Caco-2 (cell line): ENCODE measurements around the gene YY1AP1. TPM values are rescaled to one million over a fixed set of nuclear protein-coding genes. Genes with fewer than 3 reads are reported as not detected.
"Not testable (repeated sequence)": the region's sequence is repeated elsewhere in the genome, so short reads cannot be mapped to it uniquely, and the experiment has no call there.

ENCODE experiments used
- BruUV-seq: library from RNA; stranded (reverse); fragments of 400-500 nt; replicated peaks from 2 replicates; lab custom pipeline; 2021; lab: Mats Ljungman, UMichigan
- CTCF ChIA-PET: fragments of 300-600 bp; sonication (Branson Sonifier 250); formaldehyde crosslinking; loops from one replicate; lab custom pipeline; 2022; ENCODE audit warnings: antibody characterized with exemption; lab: Charles Lee
- POLR2A ChIA-PET: fragments of 300-600 bp; sonication (Branson Sonifier 250); formaldehyde crosslinking; loops from one replicate; lab custom pipeline; 2022; ENCODE audit warnings: antibody characterized with exemption; lab: Charles Lee
- DNase-seq, 2 experiments: peaks; one replicate each; pipeline versions ENCODE4 v3.0.0 to v3.0.0-alpha.2; 2020 to 2022
- H3K27me3 ChIP-seq: replicated peaks from 2 replicates; pipeline ENCODE4 v1.6.0; 2011; ENCODE audit warnings: low read length; ENCODE audit not compliant: control insufficient read depth, insufficient read depth
- H3K36me3 ChIP-seq: 2 replicates; pipeline ENCODE4 v1.5.1; 2011; ENCODE audit warnings: low read length; ENCODE audit not compliant: control insufficient read depth, insufficient read depth
- H3K4me1 ChIP-seq: fragments of 250-450 bp; sonication (Bioruptor Pico); 2 replicates; pipeline ENCODE4 v1.5.1; 2020; ENCODE audit warnings: mild to moderate bottlenecking
- H3K4me3 ChIP-seq: 2 replicates; pipeline ENCODE4 v1.5.1; 2011; ENCODE audit warnings: low read depth, mild to moderate bottlenecking, control low read depth, low read length
- H3K9me3 ChIP-seq: fragments of 250-450 bp; sonication (Bioruptor Pico); 2 replicates; pipeline ENCODE4 v1.5.1; 2020; ENCODE audit warnings: mild to moderate bottlenecking, moderate library complexity
- H3K27ac Mint-ChIP-seq: one replicate; pipeline ENCODE4 v1.8.0; 2022; ENCODE audit warnings: mixed read lengths; ENCODE audit not compliant: unreplicated experiment
- H3K27me3 Mint-ChIP-seq: one replicate; pipeline ENCODE4 v1.8.0; 2022; ENCODE audit warnings: mixed read lengths; ENCODE audit not compliant: insufficient read depth, unreplicated experiment
- H3K36me3 Mint-ChIP-seq: one replicate; pipeline ENCODE4 v1.8.0; 2022; ENCODE audit warnings: mild to moderate bottlenecking, mixed read lengths; ENCODE audit not compliant: insufficient read depth, unreplicated experiment
- H3K4me1 Mint-ChIP-seq: one replicate; pipeline ENCODE4 v1.8.0; 2022; ENCODE audit warnings: low read depth, mixed read lengths; ENCODE audit not compliant: unreplicated experiment
- H3K4me3 Mint-ChIP-seq: one replicate; pipeline ENCODE4 v1.8.0; 2022; ENCODE audit warnings: mild to moderate bottlenecking, moderate library complexity, mixed read lengths; ENCODE audit not compliant: unreplicated experiment
- H3K9me3 Mint-ChIP-seq: one replicate; pipeline ENCODE4 v1.8.0; 2022; ENCODE audit warnings: mixed read lengths; ENCODE audit not compliant: unreplicated experiment
- CTCF ChIP-seq, 2 experiments: fragments of 200-600 bp in 1 of 2; IDR thresholded peaks; 1 replicate in 1 of 2; 2 replicates in 1 of 2; pipeline versions ENCODE4 v1.5.1 to v1.8.0; 2011 to 2022; ENCODE audit warnings: antibody characterized with exemption in 1 of 2, control low read depth in 1 of 2, inconsistent platforms in 1 of 2, low read depth in 1 of 2, low read length in 1 of 2, mild to moderate bottlenecking in 1 of 2, moderate library complexity in 1 of 2; ENCODE audit not compliant: insufficient read depth in 1 of 2, severe bottlenecking in 1 of 2, unreplicated experiment in 1 of 2
- intact Hi-C: fragments of 100-400 bp; cut with micrococcal nuclease; formaldehyde crosslinking; loops from one replicate; pipeline ENCODE4 v1.10.0; 2022; ENCODE audit not compliant: unreplicated experiment
- total RNA-seq: library from RNA; stranded (reverse); gene quantifications from 2 replicates; pipeline ENCODE4 v1.2.3, GENCODE V29; 2022

YY1AP1 gene
- total RNA-seq, 1 experiment from 2014 or later = 63.0 TPM

DNA sequence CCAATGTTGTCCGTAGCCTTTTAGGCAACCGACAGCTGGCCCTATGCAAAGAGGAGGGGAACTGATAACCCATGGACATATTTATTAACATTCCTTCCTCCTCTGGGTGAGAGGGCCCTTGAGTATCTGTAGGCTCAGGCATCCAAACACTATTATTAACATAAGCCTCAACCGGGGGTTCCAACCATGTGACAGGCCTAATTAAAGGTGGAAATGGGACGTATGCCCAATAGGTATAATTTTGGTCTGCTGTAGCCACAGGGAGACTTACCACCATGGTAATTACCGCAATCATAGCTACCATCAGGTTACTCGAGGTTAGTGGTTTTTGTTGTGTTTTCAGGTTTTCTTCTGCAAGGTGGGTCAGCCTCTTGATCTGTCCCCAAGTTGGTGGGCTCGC, 5.6 kb upstream of the YY1AP1 start:
- no peak overlapping the region for H3K4me3 Mint-ChIP-seq
- H3K36me3 Mint-ChIP-seq = peaks cover 88% of the 10 kb centered on the region
- peaks cover 26% of the 10 kb centered on the region for H3K4me1 Mint-ChIP-seq

GRCh38 chr1:155691992-155692528, 3.5 kb upstream of the YY1AP1 start:
- peaks cover 32% of the 10 kb centered on the region for H3K9me3 ChIP-seq
- no peak overlapping the region for H3K27ac Mint-ChIP-seq
- CTCF ChIA-PET = no interaction called here
- BruUV-seq = no TSS peak
- no peak overlapping the region for H3K4me3 ChIP-seq
- POLR2A ChIA-PET = no interaction called here
- peaks cover 2% of the 10 kb centered on the region; the same call in 1 of the 2 replicates for H3K36me3 ChIP-seq
- no peak for TF ChIP-seq CTCF (IDR thresholded peaks at IDR 0.05; ENCODE audit: insufficient read depth in 1 of 2, low read depth in 1 of 2, low read length in 1 of 2, severe bottlenecking in 1 of 2, unreplicated experiment in 1 of 2)
- H3K4me1 ChIP-seq = peaks cover 7% of the 10 kb centered on the region
- H3K4me1 Mint-ChIP-seq = peaks cover 7% of the 10 kb centered on the region
- intact Hi-C loops = no loop called here
- H3K36me3 Mint-ChIP-seq = peaks cover 85% of the 10 kb centered on the region
- DNase-seq = no peak
- peaks cover 15% of the 10 kb centered on the region for H3K9me3 Mint-ChIP-seq
- H3K4me3 Mint-ChIP-seq = peak overlapping the region; percentile 98
- H3K27me3 ChIP-seq = no peaks in the 10 kb centered on the region
- no peaks in the 10 kb centered on the region for H3K27me3 Mint-ChIP-seq

More for the DNA sequence above, 5.6 kb upstream of the YY1AP1 start:
- intact Hi-C loops = no loop called here
- no peak for DNase-seq
- Mint-ChIP-seq H3K9me3 (peaks cover 20% of the 10 kb centered on the region), H3K27ac (no peak overlapping the region), H3K27me3 (no peaks in the 10 kb centered on the region)
- Histone ChIP-seq H3K4me3 (no peak overlapping the region), H3K9me3 (peaks cover 40% of the 10 kb centered on the region), H3K36me3 (peaks cover 2% of the 10 kb centered on the region; the same call in 1 of the 2 replicates), H3K4me1 (peaks cover 22% of the 10 kb centered on the region), H3K27me3 (no peaks in the 10 kb centered on the region)
- no peak for TF ChIP-seq CTCF (IDR thresholded peaks at IDR 0.05; ENCODE audit: insufficient read depth in 1 of 2, low read depth in 1 of 2, low read length in 1 of 2, severe bottlenecking in 1 of 2, unreplicated experiment in 1 of 2)
- ChIA-PET POLR2A (no interaction called here), CTCF (no interaction called here)
- BruUV-seq = no TSS peak

GRCh38 chr1:155689081-155689607, 570 bp upstream of the YY1AP1 start, which contains the start of gene DAP3:
Gene DAP3, plus strand, starts transcription at chr1:155689091. Its CDS starts 20,689 bp downstream, at chr1:155709780.
- CTCF ChIA-PET, H3K27me3 Mint-ChIP-seq, POLR2A ChIA-PET, H3K4me1 Mint-ChIP-seq, H3K27me3 ChIP-seq, H3K9me3 Mint-ChIP-seq, H3K36me3 ChIP-seq: not testable (repeated sequence)
- peak in 1 of 2 experiments; percentile 85 for DNase-seq
- peaks cover 11% of the 10 kb centered on the region for H3K4me1 ChIP-seq
- BruUV-seq = TSS peak; percentile 46
- H3K27ac Mint-ChIP-seq = peak within 1 kb of the TSS; percentile 97
- H3K4me3 Mint-ChIP-seq = peak within 1 kb of the TSS; percentile 98
- peak within 1 kb of the TSS; percentile 92 for H3K4me3 ChIP-seq
- intact Hi-C loops = loop anchor here (5.0 kb wide), 1 partner anchor 38 kb away; no protein-coding TSS in a partner anchor
- H3K9me3 ChIP-seq = peaks cover 20% of the 10 kb centered on the region
- peaks cover 70% of the 10 kb centered on the region for H3K36me3 Mint-ChIP-seq

DNA sequence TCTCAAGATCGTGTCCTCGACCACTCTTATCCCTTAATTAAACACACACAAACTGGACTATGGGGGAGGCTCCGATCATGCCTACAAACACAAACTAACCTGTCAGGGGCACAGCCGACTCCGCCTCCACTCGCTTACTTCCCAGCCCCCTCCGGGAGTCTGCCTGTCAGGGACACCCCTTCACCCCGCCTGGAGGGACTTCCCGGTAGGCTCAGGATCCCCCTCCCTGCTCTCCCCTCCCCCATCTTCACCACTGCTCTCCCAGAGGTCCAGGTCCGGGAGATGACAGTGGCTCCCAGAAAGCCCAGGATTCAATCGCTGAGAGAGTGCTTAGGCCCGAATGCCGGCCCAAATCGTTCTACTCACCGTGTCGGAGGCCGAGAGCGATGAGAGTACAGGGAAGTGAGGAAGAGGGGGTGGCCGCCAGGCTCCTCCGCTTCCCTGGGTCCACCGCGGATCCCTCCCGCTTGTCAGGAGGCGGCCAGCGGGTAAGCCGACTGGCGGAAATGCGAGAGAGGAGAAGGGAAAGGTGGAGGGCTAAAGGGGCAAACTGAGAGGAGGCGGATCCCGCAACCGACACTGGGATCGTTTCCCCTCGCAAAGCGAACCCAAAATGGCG, 760 bp downstream of the YY1AP1 start:
- CTCF ChIA-PET = interaction anchor here (0.6 to 1.0 kb wide), 2 partner anchors 41 to 364 kb away, joined by 4 to 7 read pairs; no protein-coding TSS in a partner anchor
- Mint-ChIP-seq H3K36me3 (peaks cover 59% of the 10 kb centered on the region), H3K4me3 (peak overlapping the region; percentile 98), H3K27ac (peak overlapping the region; percentile 97)
- H3K36me3 ChIP-seq, H3K27me3 ChIP-seq, DNase-seq, H3K4me1 Mint-ChIP-seq, BruUV-seq, POLR2A ChIA-PET, H3K27me3 Mint-ChIP-seq, H3K9me3 Mint-ChIP-seq: not testable (repeated sequence)
- intact Hi-C loops = loop anchor here (5.0 kb wide), 1 partner anchor 39 kb away; no protein-coding TSS in a partner anchor
- peak overlapping the region; percentile 92 for H3K4me3 ChIP-seq
- peaks cover 20% of the 10 kb centered on the region for H3K9me3 ChIP-seq
- H3K4me1 ChIP-seq = peaks cover 11% of the 10 kb centered on the region
